Kidney (tissue), 14 donors: ENCODE measurements around the gene AGRN. TPM values are rescaled to one million over a fixed set of nuclear protein-coding genes. Genes with fewer than 3 reads are reported as not detected.
A peak's percentile ranks its signal among the peaks of the same experiment; 100 is the strongest.

Source experiments
- DNase-seq, 5 donors: peaks; one replicate each; pipeline ENCODE4 v3.0.0-alpha.2; 2013 to 2020
- FAIRE-seq: peaks from 2 replicates; lab custom pipeline; 2012; peaks lifted over from hg19 to GRCh38; lab: Jason Lieb, UNC
- H3K27ac ChIP-seq, 2 donors: one replicate each; pipeline ENCODE4 v1.7.0; 2013; ENCODE audit warnings: low read depth in 2 of 2, low read length in 2 of 2, inconsistent platforms in 1 of 2
- H3K27me3 ChIP-seq: one replicate; pipeline ENCODE4 v1.7.1; 2013; ENCODE audit warnings: low read length, inconsistent platforms; ENCODE audit not compliant: control insufficient read depth, insufficient read depth
- H3K36me3 ChIP-seq, 3 donors: one replicate each; pipeline versions ENCODE4 v1.7.0 to v1.7.1; 2013; ENCODE audit warnings: low read length in 3 of 3, control low read depth in 1 of 3, inconsistent platforms in 1 of 3; ENCODE audit not compliant: insufficient read depth in 3 of 3, control insufficient read depth in 2 of 3
- H3K4me1 ChIP-seq, 3 donors: one replicate each; pipeline versions ENCODE4 v1.7.0 to v1.7.1; 2013; ENCODE audit warnings: low read length in 3 of 3, inconsistent platforms in 1 of 3, low read depth in 1 of 3; ENCODE audit not compliant: control insufficient read depth in 2 of 3, insufficient read depth in 2 of 3
- H3K4me3 ChIP-seq, 3 donors: one replicate each; pipeline versions ENCODE4 v1.7.0 to v1.8.1; 2013; ENCODE audit warnings: low read length in 3 of 3, control low read depth in 1 of 3, inconsistent platforms in 1 of 3
- H3K9ac ChIP-seq, 3 donors: one replicate each; pipeline versions ENCODE4 v1.7.0 to v1.7.1; 2013; ENCODE audit warnings: low read length in 3 of 3, control low read depth in 1 of 3, inconsistent platforms in 1 of 3
- H3K9me3 ChIP-seq, 3 donors: one replicate each; pipeline versions ENCODE4 v1.7.0 to v1.7.1; 2013; ENCODE audit warnings: low read length in 3 of 3, control low read depth in 1 of 3, inconsistent platforms in 1 of 3; ENCODE audit not compliant: control insufficient read depth in 2 of 3, insufficient read depth in 1 of 3
- CTCF ChIP-seq: IDR thresholded peaks from 3 replicates; pipeline ENCODE4 v1.5.1; 2012; ENCODE audit warnings: mild to moderate bottlenecking, moderate library complexity, borderline replicate concordance; ENCODE audit not compliant: insufficient read depth; ENCODE audit errors: extremely low read depth
- intact Hi-C: fragments of 100-400 bp; cut with DNase I; formaldehyde crosslinking; loops from one replicate; pipeline ENCODE4 v1.11.1; 2022
- polyA plus RNA-seq: library from polyadenylated mRNA; stranded (reverse); fragments of 350-450 nt; fragmentation: Illumina TruSeq; extraction: RNeasy Lipid Tissue Mini Kit (QIAGEN cat#74804); gene quantifications from one replicate; pipeline ENCODE4 v1.2.3, GENCODE V29; 2014; ENCODE audit warnings: low read depth, low replicate concordance; ENCODE audit not compliant: insufficient read depth
- total RNA-seq: library from RNA; stranded (reverse); fragmentation: NEBNext Ultra II Directional; extraction: Animal tissue kit (Norgen Biotek cat#: 25700); gene quantifications from one replicate; pipeline ENCODE4 v1.2.1, GENCODE V29; 2021
- donor health status: control.
- donor health status: control.
- donor health status: control.
- donor health status: control.
- donor health status: control.
- donor health status: DM: yes; HTN: yes; CAD: no.
- donor health status: Normal renal cell carcinoma (clear cell type).

The AGRN gene
- total and polyA plus RNA-seq, 2 donors from 2014 or later: 78.5 to 261 TPM

- no peak overlapping the region for H3K9ac ChIP-seq
- peak in 2 of 5 donors; percentile 59 to 70 for DNase-seq
- intact Hi-C loops: no loop called here
- H3K27ac ChIP-seq: no peak overlapping the region
- H3K36me3 ChIP-seq: no peaks in the 10 kb centered on the region
- no peak for FAIRE-seq
- H3K9me3 ChIP-seq: no peaks in the 10 kb centered on the region
- peaks cover 0 to 7% (median 0%) of the 10 kb centered on the region in 3 donors for H3K4me1 ChIP-seq
- H3K27me3 ChIP-seq: no peaks in the 10 kb centered on the region
- TF ChIP-seq CTCF: no peak
- no peak overlapping the region for H3K4me3 ChIP-seq
Measured at GRCh38 chr1:996851-997712, 22.8 kb upstream of the AGRN start.

- H3K9ac ChIP-seq: no peak overlapping the region
- no peaks in the 10 kb centered on the region for H3K36me3 ChIP-seq
- DNase-seq: peak in 1 of 5 donors; percentile 79
- intact Hi-C loops: no loop called here
- no peaks in the 10 kb centered on the region for H3K9me3 ChIP-seq
- H3K4me1 ChIP-seq: peaks cover 0 to 7% (median 0%) of the 10 kb centered on the region in 3 donors
- no peak overlapping the region for H3K4me3 ChIP-seq
- FAIRE-seq: no peak
- no peaks in the 10 kb centered on the region for H3K27me3 ChIP-seq
- TF ChIP-seq CTCF: no peak
- H3K27ac ChIP-seq: no peak overlapping the region
Measured at GRCh38 chr1:997713-997992, 22.3 kb upstream of the AGRN start.

GRCh38 chr1:997993-998744 is 21.8 kb upstream of the AGRN start:
- no peak for FAIRE-seq
- Histone ChIP-seq H3K9ac (no peak overlapping the region), H3K9me3 (no peaks in the 10 kb centered on the region), H3K36me3 (no peaks in the 10 kb centered on the region), H3K4me1 (peaks cover 0 to 7% (median 0%) of the 10 kb centered on the region in 3 donors), H3K27me3 (no peaks in the 10 kb centered on the region), H3K4me3 (no peak overlapping the region), H3K27ac (no peak overlapping the region)
- intact Hi-C loops: no loop called here
- TF ChIP-seq CTCF: no peak
- DNase-seq: peak; percentile 53 to 82 (median 67)
